ENCODE measurements around the gene ERGIC1.

- TF ChIP-seq POLR2AphosphoS5 (IDR thresholded peaks at IDR 0.05; ENCODE audit: low read depth, low read length) (no peak), MEF2D (CRISPR knock-in tag; IDR thresholded peaks at IDR 0.05) (no peak), NR3C1 (CRISPR knock-in tag; IDR thresholded peaks at IDR 0.05) (no peak)
Observed at GRCh38 chr5:172875505-172876279, 41.6 kb downstream of the ERGIC1 start.
